ENCODE measurements around the gene ABCD4. TPM values are rescaled to one million over a fixed set of nuclear protein-coding genes. Genes with fewer than 3 reads are reported as not detected.

Gene ABCD4
- total and polyA plus RNA-seq, 2 donors (not counting 3 experiments of a cell fraction or from before 2014, with no cell fraction given): 58.2 to 84.2 TPM

GRCh38 chr14:74265301-74265965 is 37.3 kb downstream of the ABCD4 start:
- TF ChIP-seq JUN (IDR thresholded peaks at IDR 0.05; ENCODE audit: borderline replicate concordance, insufficient read depth, insufficient read length, low read depth) (no peak), MYC (IDR thresholded peaks at IDR 0.05; ENCODE audit: low read depth, low read length) (no peak), FOS (IDR thresholded peaks at IDR 0.05; ENCODE audit: borderline replicate concordance, insufficient read depth, low read length) (no peak), POLR2AphosphoS5 (IDR thresholded peaks at IDR 0.05; ENCODE audit: insufficient read depth, low read depth, low read length) (no peak), EZH2 (IDR thresholded peaks at IDR 0.05; ENCODE audit: borderline replicate concordance, low read depth, low read length, severe bottlenecking) (no peak), CTCF (IDR thresholded peaks at IDR 0.05; ENCODE audit: extremely low read depth in 1 of 2, insufficient read depth in 1 of 2, low read depth in 1 of 2, low read length in 2 of 2) (no peak), POLR2A (IDR thresholded peaks at IDR 0.05; ENCODE audit: low read depth, low read length) (no peak), MAX (IDR thresholded peaks at IDR 0.05; ENCODE audit: insufficient read depth, insufficient read length) (no peak), GATA2 (IDR thresholded peaks at IDR 0.05; ENCODE audit: insufficient read depth, insufficient read length, low read depth, low read length) (no peak)
- H4K20me1 ChIP-seq (replicated peaks; ENCODE audit: control insufficient read depth, extremely low read depth, insufficient read depth, low read length): no peaks in the 10 kb centered on the region
- intact Hi-C loops (cut with micrococcal nuclease) (no loop called here), dilution Hi-C loops (cut with MboI; ENCODE audit: extremely low pct_ligation_motif_present, low sequenced_read_pairs) (no loop called here)
- H3K9ac ChIP-seq (replicated peaks; ENCODE audit: extremely low read depth, insufficient read depth, low read length): no peak overlapping the region
- DNase-seq (ENCODE audit: low read depth, low spot score) (no peak), FAIRE-seq (no peak)
- H3K27me3 ChIP-seq (ENCODE audit: control insufficient read depth in 2 of 2, insufficient read depth in 2 of 2, low read length in 2 of 2): no peaks in the 10 kb centered on the region
- no peak overlapping the region for H3K4me2 ChIP-seq (ENCODE audit: insufficient read depth, low read length)
- no peaks in the 10 kb centered on the region for H3K9me1 ChIP-seq (replicated peaks; ENCODE audit: control insufficient read depth, extremely low read depth, insufficient read depth, low read length)
- H3K4me1 ChIP-seq (ENCODE audit: control insufficient read depth, extremely low read depth, insufficient read depth, low read length): peaks cover 4% of the 10 kb centered on the region
- H3K27ac ChIP-seq (ENCODE audit: insufficient read depth, low read depth, low read length): no peak overlapping the region
- H3K79me2 ChIP-seq (ENCODE audit: control insufficient read depth, insufficient read depth, low read length): no peaks in the 10 kb centered on the region
- ChIA-PET POLR2A (no interaction called here), CTCF (no interaction called here)
- no peaks in the 10 kb centered on the region for H3K9me3 ChIP-seq (replicated peaks; ENCODE audit: control insufficient read depth, insufficient read depth, low read length)
- no peak overlapping the region for H3K4me3 ChIP-seq (replicated peaks in 1 of 3; ENCODE audit: insufficient read depth in 1 of 3, low read depth in 1 of 3, low read length in 3 of 3)
- no peak overlapping the region for H2AFZ ChIP-seq (ENCODE audit: low read depth, low read length)
- BruUV-seq (replicated peaks): no TSS peak
- H3K36me3 ChIP-seq (ENCODE audit: control insufficient read depth in 2 of 2, extremely low read depth in 1 of 2, insufficient read depth in 2 of 2, low read length in 2 of 2): no peaks in the 10 kb centered on the region
